ENCODE results near the gene FATE1.

- TF ChIP-seq TAF1 (IDR thresholded peaks at IDR 0.05; ENCODE audit: low read depth, low read length) (no peak), POLR2A (IDR thresholded peaks at IDR 0.05; ENCODE audit: low read depth, low read length) (no peak), POLR2AphosphoS5 (IDR thresholded peaks at IDR 0.05; ENCODE audit: low read depth, low read length) (no peak), PAX5 (IDR thresholded peaks at IDR 0.05; ENCODE audit: insufficient read depth, low read length, severe bottlenecking) (no peak), SPI1 (IDR thresholded peaks at IDR 0.05; ENCODE audit: low read depth, low read length) (no peak)
Measured at GRCh38 chrX:151742311-151742710, 26.5 kb downstream of the FATE1 start.
